A673 (cell line): ENCODE data around the gene GAB2. TPM values are rescaled to one million over a fixed set of nuclear protein-coding genes. Genes with fewer than 3 reads are reported as not detected.

ENCODE experiments used
- BruUV-seq: library from RNA; stranded (reverse); fragments of 400-500 nt; replicated peaks from 2 replicates; lab custom pipeline; 2021; lab: Mats Ljungman, UMichigan
- CTCF ChIA-PET: fragments of 300-600 bp; sonication (Branson Sonifier 250); formaldehyde crosslinking; loops from one replicate; lab custom pipeline; 2022; ENCODE audit warnings: antibody characterized with exemption; lab: Charles Lee
- POLR2A ChIA-PET: fragments of 300-600 bp; sonication (Branson Sonifier 250); formaldehyde crosslinking; loops from one replicate; lab custom pipeline; 2022; ENCODE audit warnings: antibody characterized with exemption; ENCODE audit not compliant: low non-redundant PET; lab: Charles Lee
- DNase-seq: peaks from one replicate; pipeline ENCODE4 v3.0.0-alpha.2; 2015; ENCODE audit warnings: low spot score
- H3K27ac ChIP-seq: fragments of 200-600 bp; sonication (generic); 2 replicates; pipeline ENCODE4 v1.5.1; 2016; ENCODE audit warnings: mixed run types, low read depth, mild to moderate bottlenecking, mixed read lengths, antibody characterized with exemption, low read length; ENCODE audit not compliant: poor library complexity, severe bottlenecking
- H3K27me3 ChIP-seq: fragments of 200-600 bp; sonication (generic); replicated peaks from 2 replicates; pipeline ENCODE4 v1.6.1; 2017; ENCODE audit warnings: mixed run types, low read depth, mild to moderate bottlenecking, mixed read lengths, antibody characterized with exemption, low read length; ENCODE audit not compliant: insufficient read depth, poor library complexity
- H3K36me3 ChIP-seq: fragments of 200-600 bp; sonication (generic); 2 replicates; pipeline ENCODE4 v1.6.1; 2016; ENCODE audit warnings: mixed run types, mild to moderate bottlenecking, mixed read lengths, antibody characterized with exemption, low read length; ENCODE audit not compliant: insufficient read depth, poor library complexity, severe bottlenecking
- H3K4me1 ChIP-seq: fragments of 200-600 bp; sonication (generic); 2 replicates; pipeline ENCODE4 v1.6.1; 2017; ENCODE audit warnings: mixed run types, mild to moderate bottlenecking, mixed read lengths, antibody characterized with exemption, low read length; ENCODE audit not compliant: insufficient read depth, poor library complexity, severe bottlenecking
- H3K4me3 ChIP-seq: fragments of 200-600 bp; sonication (generic); 2 replicates; pipeline ENCODE4 v1.5.1; 2016; ENCODE audit warnings: low read depth, mixed run types, mild to moderate bottlenecking, mixed read lengths, low read length; ENCODE audit not compliant: poor library complexity, severe bottlenecking
- H3K9me3 ChIP-seq: fragments of 200-600 bp; sonication (generic); 2 replicates; pipeline ENCODE4 v1.6.1; 2016; ENCODE audit warnings: mixed run types, low read depth, mild to moderate bottlenecking, mixed read lengths, antibody characterized with exemption, low read length; ENCODE audit not compliant: poor library complexity, severe bottlenecking
- CTCF ChIP-seq: fragments of 300-800, 200-600 bp; sonication (generic); conservative IDR thresholded peaks from 2 replicates; pipeline ENCODE4 v1.5.1; 2017; ENCODE audit warnings: low read depth, mild to moderate bottlenecking, antibody characterized with exemption, low read length, moderate library complexity, mixed read lengths
- EZH2 ChIP-seq: fragments of 200-600 bp; sonication (generic); IDR thresholded peaks from 2 replicates; pipeline ENCODE4 v1.6.1; 2017; ENCODE audit warnings: borderline replicate concordance, low read depth, mild to moderate bottlenecking, mixed read lengths, antibody characterized with exemption, low read length; ENCODE audit not compliant: poor library complexity, severe bottlenecking
- intact Hi-C: fragments of 100-400 bp; cut with micrococcal nuclease; formaldehyde crosslinking; loops from one replicate; pipeline ENCODE4 v1.10.0; 2022; ENCODE audit not compliant: unreplicated experiment
- total RNA-seq: library from RNA; stranded (reverse); gene quantifications from 2 replicates; pipeline ENCODE4 v1.2.3, GENCODE V29; 2021

GAB2 gene
- total RNA-seq, 1 experiment from 2014 or later, result 21.5 TPM

- H3K27ac ChIP-seq, result no peak overlapping the region
- no TSS peak for BruUV-seq
- CTCF ChIA-PET, result no interaction called here
- no peaks in the 10 kb centered on the region for H3K36me3 ChIP-seq
- TF ChIP-seq EZH2, result no peak
- TF ChIP-seq CTCF, result no peak
- H3K27me3 ChIP-seq, result no peaks in the 10 kb centered on the region
- no peaks in the 10 kb centered on the region for H3K4me1 ChIP-seq
- POLR2A ChIA-PET, result no interaction called here
- DNase-seq, result no peak
- intact Hi-C loops, result no loop called here
- H3K4me3 ChIP-seq, result no peak overlapping the region
- H3K9me3 ChIP-seq, result peaks cover 7% of the 10 kb centered on the region
These were observed 146.6 kb downstream of the GAB2 start for GRCh38 chr11:78270971-78271370.

GRCh38 chr11:78269806-78270205 lies 147.8 kb downstream of the GAB2 start:
- TF ChIP-seq EZH2 (no peak), CTCF (no peak)
- no peak overlapping the region for H3K27ac ChIP-seq
- H3K9me3 ChIP-seq, result peaks cover 7% of the 10 kb centered on the region
- ChIA-PET CTCF (no interaction called here), POLR2A (no interaction called here)
- no TSS peak for BruUV-seq
- intact Hi-C loops, result no loop called here
- no peaks in the 10 kb centered on the region for H3K36me3 ChIP-seq
- H3K27me3 ChIP-seq, result no peaks in the 10 kb centered on the region
- H3K4me3 ChIP-seq, result no peak overlapping the region
- H3K4me1 ChIP-seq, result no peaks in the 10 kb centered on the region
- DNase-seq, result no peak

- no peaks in the 10 kb centered on the region for H3K36me3 ChIP-seq
- H3K4me3 ChIP-seq, result no peak overlapping the region
- no peak for TF ChIP-seq EZH2
- TF ChIP-seq CTCF, result no peak
- ChIA-PET CTCF (no interaction called here), POLR2A (no interaction called here)
- no TSS peak for BruUV-seq
- no peak for DNase-seq
- H3K9me3 ChIP-seq, result peaks cover 7% of the 10 kb centered on the region
- no peaks in the 10 kb centered on the region for H3K27me3 ChIP-seq
- intact Hi-C loops, result no loop called here
- no peaks in the 10 kb centered on the region for H3K4me1 ChIP-seq
- no peak overlapping the region for H3K27ac ChIP-seq
These were observed 148.8 kb downstream of the GAB2 start for GRCh38 chr11:78268591-78269410.
